HepG2 (cell line): ENCODE measurements around the gene ZCCHC24. TPM values are rescaled to one million over a fixed set of nuclear protein-coding genes. Genes with fewer than 3 reads are reported as not detected.

Experiments
- AKNA ChIP-seq: sonication (generic); formaldehyde crosslinking; IDR thresholded peaks from 2 replicates; pipeline ENCODE4 v1.4.0; 2020; ENCODE audit warnings: missing genetic modification reagents, borderline replicate concordance
- ERF ChIP-seq: IDR thresholded peaks from 2 replicates; pipeline ENCODE4 v1.6.1; 2018; ENCODE audit warnings: missing biosample characterization, missing genetic modification reagents
- KLF16 ChIP-seq, 2 experiments: sonication (generic) in 1 of 2; formaldehyde crosslinking in 1 of 2; IDR thresholded peaks; 2 replicates each; pipeline versions ENCODE4 v1.6.1 to v1.8.0; 2016 to 2023; ENCODE audit warnings: missing genetic modification reagents in 2 of 2, missing compliant biosample characterization in 1 of 2
- NCOA5 ChIP-seq: sonication (generic); formaldehyde crosslinking; IDR thresholded peaks from 2 replicates; pipeline ENCODE4 v1.4.0; 2020; ENCODE audit warnings: missing genetic modification reagents
- NFE2L1 ChIP-seq: sonication (generic); formaldehyde crosslinking; IDR thresholded peaks from 2 replicates; pipeline ENCODE4 v1.4.0; 2020; ENCODE audit warnings: missing genetic modification reagents, mild to moderate bottlenecking, borderline replicate concordance
- PHF21A ChIP-seq: sonication (generic); formaldehyde crosslinking; IDR thresholded peaks from 2 replicates; pipeline ENCODE4 v1.5.0; 2020; ENCODE audit warnings: mild to moderate bottlenecking, missing genetic modification reagents
- TFAP4 ChIP-seq: sonication (generic); IDR thresholded peaks from 2 replicates; pipeline ENCODE4 v1.6.1; 2016; ENCODE audit warnings: low read depth, borderline replicate concordance
- ZMYM2 ChIP-seq: sonication (generic); formaldehyde crosslinking; IDR thresholded peaks from 2 replicates; pipeline ENCODE4 v1.8.0; 2022; ENCODE audit warnings: mild to moderate bottlenecking, missing genetic modification reagents
- ZNF503 ChIP-seq: sonication (generic); formaldehyde crosslinking; IDR thresholded peaks from 2 replicates; pipeline ENCODE4 v1.4.0; 2020; ENCODE audit warnings: missing genetic modification reagents
- polyA plus RNA-seq, 8 experiments: library from polyadenylated mRNA; depleted of rRNA in 3 of 8; stranded (reverse) in 7 of 8; unstranded in 1 of 8; fragments of >200 nt; fragmentation: Illumina TruSeq in 4 of 8; extraction: Trizol in 4 of 8; gene quantifications; 2 replicates each; pipeline versions ENCODE4 v1.2.1 to v1.2.3, GENCODE V29; 2011 to 2016; ENCODE audit warnings: low read depth in 4 of 8, missing spikeins in 1 of 8, mixed read lengths in 1 of 8; ENCODE audit not compliant: insufficient read depth in 1 of 8
- total RNA-seq, 5 experiments: library from RNA; depleted of rRNA; stranded (reverse); fragments of >200 nt; fragmentation: Illumina TruSeq; extraction: Trizol; gene quantifications; 2 replicates each; pipeline ENCODE4 v1.2.3, GENCODE V29; 2016; ENCODE audit warnings: low read depth in 1 of 5
- TF ChIP-seq, protein P1 (sequence below): sonication (generic); formaldehyde crosslinking; IDR thresholded peaks from 2 replicates; pipeline ENCODE4 v1.5.0; 2020; ENCODE audit warnings: mild to moderate bottlenecking, missing genetic modification reagents, moderate library complexity
- TF ChIP-seq, protein P2 (sequence below): sonication (generic); formaldehyde crosslinking; IDR thresholded peaks from 2 replicates; pipeline ENCODE4 v1.5.1; 2020; ENCODE audit warnings: mild to moderate bottlenecking, missing genetic modification reagents, moderate library complexity
- TF ChIP-seq, protein P3 (sequence below): IDR thresholded peaks from 2 replicates; pipeline ENCODE4 v1.6.1; 2018; ENCODE audit warnings: missing genetic modification reagents
- TF ChIP-seq, protein P4 (sequence below): sonication (generic); formaldehyde crosslinking; IDR thresholded peaks from 2 replicates; pipeline ENCODE4 v1.4.0; 2020; ENCODE audit warnings: missing genetic modification reagents, mild to moderate bottlenecking, borderline replicate concordance

ZCCHC24 gene
- total and polyA plus RNA-seq, 2 of the 13 experiments (the other 11 are each of a cell fraction or from before 2014, with no cell fraction given), result 3.1 to 7.9 TPM

- TF ChIP-seq AKNA (no peak), NCOA5 (CRISPR knock-in tag) (no peak), ZMYM2 (CRISPR knock-in tag) (no peak), ERF (CRISPR knock-in tag) (peak; percentile 64; the same call in 1 of the 2 replicates), KLF16 (CRISPR knock-in tag; IDR thresholded peaks at IDR 0.05) (0 out of 4 replicates have a peak, but pooled peaks of 1 of the 2 experiments have one; percentile 33), ZNF503 (CRISPR knock-in tag) (no peak), PHF21A (CRISPR knock-in tag) (peak; percentile 46; the same call in 1 of the 2 replicates), NFE2L1 (CRISPR knock-in tag) (no peak), TFAP4 (peak; percentile 94)
- TF ChIP-seq, protein P1, sequence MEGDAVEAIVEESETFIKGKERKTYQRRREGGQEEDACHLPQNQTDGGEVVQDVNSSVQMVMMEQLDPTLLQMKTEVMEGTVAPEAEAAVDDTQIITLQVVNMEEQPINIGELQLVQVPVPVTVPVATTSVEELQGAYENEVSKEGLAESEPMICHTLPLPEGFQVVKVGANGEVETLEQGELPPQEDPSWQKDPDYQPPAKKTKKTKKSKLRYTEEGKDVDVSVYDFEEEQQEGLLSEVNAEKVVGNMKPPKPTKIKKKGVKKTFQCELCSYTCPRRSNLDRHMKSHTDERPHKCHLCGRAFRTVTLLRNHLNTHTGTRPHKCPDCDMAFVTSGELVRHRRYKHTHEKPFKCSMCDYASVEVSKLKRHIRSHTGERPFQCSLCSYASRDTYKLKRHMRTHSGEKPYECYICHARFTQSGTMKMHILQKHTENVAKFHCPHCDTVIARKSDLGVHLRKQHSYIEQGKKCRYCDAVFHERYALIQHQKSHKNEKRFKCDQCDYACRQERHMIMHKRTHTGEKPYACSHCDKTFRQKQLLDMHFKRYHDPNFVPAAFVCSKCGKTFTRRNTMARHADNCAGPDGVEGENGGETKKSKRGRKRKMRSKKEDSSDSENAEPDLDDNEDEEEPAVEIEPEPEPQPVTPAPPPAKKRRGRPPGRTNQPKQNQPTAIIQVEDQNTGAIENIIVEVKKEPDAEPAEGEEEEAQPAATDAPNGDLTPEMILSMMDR (CRISPR knock-in tag), result peak; percentile 38
- TF ChIP-seq, protein P2, sequence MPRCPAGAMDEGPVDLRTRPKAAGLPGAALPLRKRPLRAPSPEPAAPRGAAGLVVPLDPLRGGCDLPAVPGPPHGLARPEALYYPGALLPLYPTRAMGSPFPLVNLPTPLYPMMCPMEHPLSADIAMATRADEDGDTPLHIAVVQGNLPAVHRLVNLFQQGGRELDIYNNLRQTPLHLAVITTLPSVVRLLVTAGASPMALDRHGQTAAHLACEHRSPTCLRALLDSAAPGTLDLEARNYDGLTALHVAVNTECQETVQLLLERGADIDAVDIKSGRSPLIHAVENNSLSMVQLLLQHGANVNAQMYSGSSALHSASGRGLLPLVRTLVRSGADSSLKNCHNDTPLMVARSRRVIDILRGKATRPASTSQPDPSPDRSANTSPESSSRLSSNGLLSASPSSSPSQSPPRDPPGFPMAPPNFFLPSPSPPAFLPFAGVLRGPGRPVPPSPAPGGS (CRISPR knock-in tag), result no peak
- TF ChIP-seq, protein P3, sequence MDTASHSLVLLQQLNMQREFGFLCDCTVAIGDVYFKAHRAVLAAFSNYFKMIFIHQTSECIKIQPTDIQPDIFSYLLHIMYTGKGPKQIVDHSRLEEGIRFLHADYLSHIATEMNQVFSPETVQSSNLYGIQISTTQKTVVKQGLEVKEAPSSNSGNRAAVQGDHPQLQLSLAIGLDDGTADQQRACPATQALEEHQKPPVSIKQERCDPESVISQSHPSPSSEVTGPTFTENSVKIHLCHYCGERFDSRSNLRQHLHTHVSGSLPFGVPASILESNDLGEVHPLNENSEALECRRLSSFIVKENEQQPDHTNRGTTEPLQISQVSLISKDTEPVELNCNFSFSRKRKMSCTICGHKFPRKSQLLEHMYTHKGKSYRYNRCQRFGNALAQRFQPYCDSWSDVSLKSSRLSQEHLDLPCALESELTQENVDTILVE (CRISPR knock-in tag), result no peak
- TF ChIP-seq, protein P4, sequence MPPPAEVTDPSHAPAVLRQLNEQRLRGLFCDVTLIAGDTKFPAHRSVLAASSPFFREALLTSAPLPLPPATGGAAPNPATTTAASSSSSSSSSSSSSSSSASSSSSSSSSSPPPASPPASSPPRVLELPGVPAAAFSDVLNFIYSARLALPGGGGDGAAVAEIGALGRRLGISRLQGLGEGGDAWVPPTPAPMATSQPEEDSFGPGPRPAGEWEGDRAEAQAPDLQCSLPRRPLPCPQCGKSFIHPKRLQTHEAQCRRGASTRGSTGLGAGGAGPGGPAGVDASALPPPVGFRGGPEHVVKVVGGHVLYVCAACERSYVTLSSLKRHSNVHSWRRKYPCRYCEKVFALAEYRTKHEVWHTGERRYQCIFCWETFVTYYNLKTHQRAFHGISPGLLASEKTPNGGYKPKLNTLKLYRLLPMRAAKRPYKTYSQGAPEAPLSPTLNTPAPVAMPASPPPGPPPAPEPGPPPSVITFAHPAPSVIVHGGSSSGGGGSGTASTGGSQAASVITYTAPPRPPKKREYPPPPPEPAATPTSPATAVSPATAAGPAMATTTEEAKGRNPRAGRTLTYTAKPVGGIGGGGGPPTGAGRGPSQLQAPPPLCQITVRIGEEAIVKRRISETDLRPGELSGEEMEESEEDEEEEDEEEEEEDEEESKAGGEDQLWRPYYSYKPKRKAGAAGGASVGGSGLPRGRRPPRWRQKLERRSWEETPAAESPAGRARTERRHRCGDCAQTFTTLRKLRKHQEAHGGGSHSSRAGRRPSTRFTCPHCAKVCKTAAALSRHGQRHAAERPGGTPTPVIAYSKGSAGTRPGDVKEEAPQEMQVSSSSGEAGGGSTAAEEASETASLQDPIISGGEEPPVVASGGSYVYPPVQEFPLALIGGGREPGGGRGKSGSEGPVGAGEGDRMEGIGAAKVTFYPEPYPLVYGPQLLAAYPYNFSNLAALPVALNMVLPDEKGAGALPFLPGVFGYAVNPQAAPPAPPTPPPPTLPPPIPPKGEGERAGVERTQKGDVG (CRISPR knock-in tag), result no peak
Measured at GRCh38 chr10:79358811-79359210, 86.6 kb downstream of the ZCCHC24 start (continued).
